ENCODE measurements around the gene B3GAT3.
A peak's percentile ranks its signal among the peaks of the same experiment; 100 is the strongest.
"Not testable (repeated sequence)": the region's sequence is repeated elsewhere in the genome, so short reads cannot be mapped to it uniquely, and the experiment has no call there.

Gene B3GAT3

GRCh38 chr11:62592146-62592815 is 29.5 kb downstream of the B3GAT3 start:
- POLR2A ChIA-PET: interaction anchor here (0.5 to 3.9 kb wide), 38 partner anchors 8 to 292 kb away, joined by 3 to 87 read pairs (median 6); partner anchors contain the start of genes B3GAT3, C11orf98, CSKMT and EEF1G
- CTCF ChIA-PET: interaction anchor here (0.9 to 4.1 kb wide), 31 partner anchors 9 to 197 kb away, joined by 3 to 50 read pairs (median 4); partner anchors contain the start of genes B3GAT3, EML3, LRRN4CL and MTA2
- DNase-seq (ENCODE audit: extremely low spot score): no peak
- TF ChIP-seq CTCF (IDR thresholded peaks at IDR 0.05; ENCODE audit: control extremely low read depth, extremely low read depth, low read depth, missing control alignments): no peak

GRCh38 chr11:62591448-62592145 is 30.2 kb downstream of the B3GAT3 start, which contains the start of gene TUT1:
TUT1 (minus strand) TSS chr11:62591523; CDS start chr11:62591485, 38 bp downstream.
- POLR2A ChIA-PET: interaction anchor here (0.5 to 3.9 kb wide), 44 partner anchors 9 to 293 kb away, joined by 3 to 87 read pairs (median 5); partner anchors contain the start of genes B3GAT3, C11orf98, CSKMT and EEF1G
- CTCF ChIA-PET: interaction anchor here (0.8 to 4.1 kb wide), 29 partner anchors 9 to 197 kb away, joined by 3 to 50 read pairs (median 4); partner anchors contain the start of genes B3GAT3, EML3, LRRN4CL and MTA2
- DNase-seq (ENCODE audit: extremely low spot score): peak; percentile 91
- no peak for TF ChIP-seq CTCF (IDR thresholded peaks at IDR 0.05; ENCODE audit: control extremely low read depth, extremely low read depth, low read depth, missing control alignments)

GRCh38 chr11:62588966-62589637 is 32.7 kb downstream of the B3GAT3 start:
- peak; percentile 4 for TF ChIP-seq CTCF (IDR thresholded peaks at IDR 0.05; ENCODE audit: control extremely low read depth, extremely low read depth, low read depth, missing control alignments)
- POLR2A ChIA-PET: interaction anchor here (1.1 to 1.2 kb wide), 2 partner anchors 10 to 76 kb away, joined by 3 to 4 read pairs; partner anchors contain the start of genes C11orf98 and CSKMT
- CTCF ChIA-PET: interaction anchor here (1.1 to 4.1 kb wide), 4 partner anchors 11 to 165 kb away, joined by 4 to 22 read pairs (median 5); partner anchors contain the start of gene MTA2
- DNase-seq (ENCODE audit: extremely low spot score): no peak

GRCh38 chr11:62585356-62585755 is 36.4 kb downstream of the B3GAT3 start:
- POLR2A ChIA-PET: interaction anchor here (0.8 to 1.1 kb wide), 2 partner anchors 9 to 12 kb away, joined by 3 read pairs; partner anchors contain the start of gene EEF1G
- CTCF ChIA-PET: interaction anchor here (1.0 to 2.0 kb wide), 4 partner anchors 11 to 191 kb away, joined by 3 to 11 read pairs (median 4); partner anchors contain the start of gene EEF1G
- DNase-seq (ENCODE audit: extremely low spot score): not testable (repeated sequence)

- ChIA-PET POLR2A (interaction anchor here (2.0 kb wide), 1 partner anchor 10 kb away, joined by 12 read pairs; the partner anchor contains the start of gene TUT1), CTCF (interaction anchor here (1.3 kb wide), 1 partner anchor 38 kb away, joined by 4 read pairs; no protein-coding TSS in a partner anchor)
- not testable (repeated sequence) for DNase-seq (ENCODE audit: extremely low spot score)
Observed at GRCh38 chr11:62581735-62582134, 40.1 kb downstream of the B3GAT3 start.

- DNase-seq (ENCODE audit: extremely low spot score): no peak
- ChIA-PET CTCF (interaction anchor here (1.4 to 1.5 kb wide), 2 partner anchors 10 to 38 kb away, joined by 3 to 4 read pairs; partner anchors contain the start of gene TUT1), POLR2A (interaction anchor here (0.7 to 2.0 kb wide), 2 partner anchors 10 to 178 kb away, joined by 5 to 12 read pairs; partner anchors contain the start of gene TUT1)
- TF ChIP-seq CTCF (IDR thresholded peaks at IDR 0.05; ENCODE audit: control extremely low read depth, extremely low read depth, low read depth, missing control alignments): no peak
Observed at GRCh38 chr11:62580959-62581715, 40.6 kb downstream of the B3GAT3 start.
